SU-DHL-6 (cell line): ENCODE data around the gene NEU2.

Source experiments
- H2AFZ ChIP-seq: fragments of 200-600 bp; sonication (generic); 2 replicates; pipeline ENCODE4 v1.6.1; 2014; ENCODE audit warnings: low read depth, mild to moderate bottlenecking, moderate library complexity, mixed read lengths, antibody characterized with exemption, low read length; ENCODE audit not compliant: severe bottlenecking
- H3F3A ChIP-seq: fragments of 200-600 bp; shearing (Covaris generic); 2 replicates; pipeline ENCODE4 v1.6.0; 2016; ENCODE audit warnings: antibody characterized with exemption, mild to moderate bottlenecking; ENCODE audit not compliant: insufficient read depth
- H3K27ac ChIP-seq: fragments of 200-600 bp; sonication (generic); 2 replicates; pipeline ENCODE4 v1.5.1; 2016; ENCODE audit warnings: low read depth, mild to moderate bottlenecking, low read length, moderate library complexity, mixed read lengths
- H3K27me3 ChIP-seq: fragments of 200-600 bp; sonication (generic), shearing (Covaris generic); 2 replicates; pipeline ENCODE4 v1.6.0; 2014; ENCODE audit warnings: mild to moderate bottlenecking, low read length
- H3K36me3 ChIP-seq: fragments of 200-600 bp; sonication (generic); 2 replicates; pipeline ENCODE4 v1.6.1; 2014; ENCODE audit warnings: mild to moderate bottlenecking, low read length, mixed read lengths
- H3K4me2 ChIP-seq: fragments of 300-600, 200-600 bp; shearing (Covaris generic), sonication (generic); 2 replicates; pipeline ENCODE4 v1.6.0; 2014; ENCODE audit warnings: low read length, low read depth, mild to moderate bottlenecking; ENCODE audit not compliant: poor library complexity, severe bottlenecking
- H3K4me3 ChIP-seq: fragments of 200-600 bp; sonication (generic); 2 replicates; pipeline ENCODE4 v1.5.1; 2014; ENCODE audit warnings: antibody characterized with exemption, low read length, mild to moderate bottlenecking, mixed read lengths; ENCODE audit not compliant: insufficient read depth, poor library complexity, severe bottlenecking
- H3K79me2 ChIP-seq: fragments of 200-600 bp; sonication (generic); 2 replicates; pipeline ENCODE4 v1.6.1; 2014; ENCODE audit warnings: mild to moderate bottlenecking, low read length, moderate library complexity; ENCODE audit not compliant: insufficient read depth
- H3K9ac ChIP-seq: fragments of 200-600 bp; sonication (generic); 2 replicates; pipeline ENCODE4 v1.7.0; 2014; ENCODE audit warnings: mild to moderate bottlenecking, low read length
- H3K9me2 ChIP-seq: fragments of 200-600 bp; sonication (generic); replicated peaks from 2 replicates; pipeline ENCODE4 v1.6.1; 2014; ENCODE audit warnings: low read length; ENCODE audit not compliant: insufficient read depth
- H3K9me3 ChIP-seq: fragments of 200-600 bp; sonication (generic); 2 replicates; pipeline ENCODE4 v1.6.1; 2014; ENCODE audit warnings: low read length, mixed read lengths; ENCODE audit not compliant: insufficient read depth
- H4K20me1 ChIP-seq: fragments of 200-600 bp; sonication (generic); 2 replicates; pipeline ENCODE4 v1.6.1; 2014; ENCODE audit warnings: low read depth, mild to moderate bottlenecking, antibody characterized with exemption, low read length, moderate library complexity, mixed read lengths
- EZH2phosphoT487 ChIP-seq: fragments of 200-600 bp; sonication (generic), shearing (Covaris generic); conservative IDR thresholded peaks from 2 replicates; pipeline ENCODE4 v1.6.1; 2018; ENCODE audit warnings: mild to moderate bottlenecking, antibody characterized with exemption, low read length, moderate library complexity, mixed read lengths
- TF ChIP-seq, protein P1 (sequence below): fragments of 200-600 bp; sonication (generic); IDR thresholded peaks from one replicate; pipeline ENCODE4 v1.5.1; 2017; ENCODE audit warnings: antibody characterized with exemption, mild to moderate bottlenecking, low read length, moderate library complexity; ENCODE audit not compliant: insufficient read depth, poor library complexity, severe bottlenecking

The NEU2 gene

DNA sequence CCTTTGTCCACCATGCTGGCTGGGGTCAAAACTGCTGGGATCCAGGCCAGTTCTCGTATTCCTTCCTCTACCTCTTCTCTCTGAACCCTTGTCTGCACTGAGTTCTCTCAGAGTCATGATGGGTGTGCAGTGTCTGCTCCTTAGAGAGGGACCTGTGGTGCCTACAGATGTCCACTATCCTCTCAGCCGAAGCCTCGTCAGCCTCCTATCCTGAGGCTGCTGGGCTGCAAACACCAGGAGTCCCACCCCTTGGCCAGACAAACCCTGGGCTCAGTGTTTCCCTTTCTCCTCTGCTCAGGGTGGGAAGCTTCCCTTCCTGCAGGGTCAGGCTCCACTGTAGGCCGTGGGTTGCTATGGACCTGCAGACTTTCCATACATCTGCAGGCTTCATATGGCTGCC, 30.0 kb downstream of the NEU2 start:
- Histone ChIP-seq H3K27ac (peak overlapping the region; percentile 94), H3K9me3 (no peaks in the 10 kb centered on the region), H3K9ac (peak overlapping the region; percentile 89), H3K4me2 (peak overlapping the region; percentile 75), H3K9me2 (no peaks in the 10 kb centered on the region), H3K79me2 (peaks cover 67% of the 10 kb centered on the region), H3K4me3 (peak overlapping the region; percentile 76), H4K20me1 (peaks cover 20% of the 10 kb centered on the region; the same call in 1 of the 2 replicates), H3K27me3 (no peaks in the 10 kb centered on the region), H2AFZ (no peak overlapping the region), H3K36me3 (no peaks in the 10 kb centered on the region), H3F3A (peaks cover 7% of the 10 kb centered on the region)
- TF ChIP-seq, protein P1, sequence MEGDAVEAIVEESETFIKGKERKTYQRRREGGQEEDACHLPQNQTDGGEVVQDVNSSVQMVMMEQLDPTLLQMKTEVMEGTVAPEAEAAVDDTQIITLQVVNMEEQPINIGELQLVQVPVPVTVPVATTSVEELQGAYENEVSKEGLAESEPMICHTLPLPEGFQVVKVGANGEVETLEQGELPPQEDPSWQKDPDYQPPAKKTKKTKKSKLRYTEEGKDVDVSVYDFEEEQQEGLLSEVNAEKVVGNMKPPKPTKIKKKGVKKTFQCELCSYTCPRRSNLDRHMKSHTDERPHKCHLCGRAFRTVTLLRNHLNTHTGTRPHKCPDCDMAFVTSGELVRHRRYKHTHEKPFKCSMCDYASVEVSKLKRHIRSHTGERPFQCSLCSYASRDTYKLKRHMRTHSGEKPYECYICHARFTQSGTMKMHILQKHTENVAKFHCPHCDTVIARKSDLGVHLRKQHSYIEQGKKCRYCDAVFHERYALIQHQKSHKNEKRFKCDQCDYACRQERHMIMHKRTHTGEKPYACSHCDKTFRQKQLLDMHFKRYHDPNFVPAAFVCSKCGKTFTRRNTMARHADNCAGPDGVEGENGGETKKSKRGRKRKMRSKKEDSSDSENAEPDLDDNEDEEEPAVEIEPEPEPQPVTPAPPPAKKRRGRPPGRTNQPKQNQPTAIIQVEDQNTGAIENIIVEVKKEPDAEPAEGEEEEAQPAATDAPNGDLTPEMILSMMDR = no peak
- no peak for TF ChIP-seq EZH2phosphoT487

DNA sequence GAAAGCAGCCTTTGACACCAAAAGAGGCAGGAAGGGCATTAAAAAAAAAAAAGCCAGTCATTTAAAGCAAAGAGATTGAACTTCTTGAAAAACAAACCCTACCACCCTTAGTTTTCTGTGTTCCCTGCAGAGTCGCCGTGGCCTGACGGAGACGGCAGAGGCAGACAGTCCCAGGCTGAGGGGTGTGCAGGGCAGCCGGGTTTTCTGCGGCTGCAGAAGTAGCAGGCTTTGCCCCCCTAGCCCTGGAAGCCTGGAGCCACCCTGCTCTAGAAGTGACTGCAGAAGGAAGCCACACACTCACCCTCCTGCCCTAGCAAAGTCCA, 30.4 kb downstream of the NEU2 start:
- peak overlapping the region; percentile 76 for H3K4me3 ChIP-seq
- peaks cover 71% of the 10 kb centered on the region for H3K79me2 ChIP-seq

DNA sequence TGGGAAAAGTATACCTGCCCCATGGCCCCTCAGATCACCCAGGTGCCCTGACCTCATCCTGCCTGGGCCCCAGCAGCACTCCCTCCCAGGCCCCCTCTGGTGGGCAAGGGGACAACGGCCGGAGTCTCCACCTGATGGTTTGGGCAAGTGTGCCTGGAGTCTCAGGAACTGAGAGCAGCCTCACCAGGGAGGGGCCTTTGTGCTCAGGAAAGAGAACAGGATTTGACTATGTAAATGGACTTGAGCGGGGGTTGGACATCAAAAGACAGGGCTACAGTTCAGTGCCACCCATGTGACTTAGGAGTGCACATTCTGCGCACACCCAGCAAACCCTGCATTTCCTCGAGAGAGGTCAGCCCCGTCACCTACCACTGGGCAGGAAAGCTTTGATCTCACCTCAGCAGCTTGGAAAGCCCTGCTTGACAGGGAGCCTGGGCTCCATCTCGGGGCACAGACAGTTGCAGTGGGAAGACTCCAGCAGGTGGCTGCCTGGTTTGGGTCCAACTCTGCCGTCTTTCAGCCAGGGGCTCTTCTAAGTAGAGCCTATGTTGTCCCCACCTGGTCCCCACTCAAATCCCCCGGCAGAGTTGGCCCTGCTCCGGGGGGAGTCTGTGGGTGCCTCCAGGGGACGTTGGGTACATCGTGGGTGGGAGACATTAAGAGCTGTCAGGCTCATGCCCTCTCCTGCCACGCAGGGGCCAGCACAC, 30.9 kb downstream of the NEU2 start:
- H3K4me2 ChIP-seq = peak overlapping the region; percentile 75
- TF ChIP-seq EZH2phosphoT487 = no peak
- TF ChIP-seq, protein P1 = no peak
- peak overlapping the region; percentile 76 for H3K4me3 ChIP-seq
- H2AFZ ChIP-seq = no peak overlapping the region
- no peaks in the 10 kb centered on the region for H3K9me2 ChIP-seq
- peak overlapping the region; percentile 94 for H3K27ac ChIP-seq
- H3K79me2 ChIP-seq = peaks cover 77% of the 10 kb centered on the region
- H4K20me1 ChIP-seq = peaks cover 20% of the 10 kb centered on the region; the same call in 1 of the 2 replicates
- peak overlapping the region; percentile 89 for H3K9ac ChIP-seq
- no peaks in the 10 kb centered on the region for H3K36me3 ChIP-seq
- no peaks in the 10 kb centered on the region for H3K9me3 ChIP-seq
- H3F3A ChIP-seq = peaks cover 7% of the 10 kb centered on the region
- no peaks in the 10 kb centered on the region for H3K27me3 ChIP-seq

More for the DNA sequence above, 30.4 kb downstream of the NEU2 start:
- Histone ChIP-seq H3K9ac (peak overlapping the region; percentile 89), H3K4me2 (peak overlapping the region; percentile 75), H3K27ac (peak overlapping the region; percentile 94), H3K27me3 (no peaks in the 10 kb centered on the region), H3K9me2 (no peaks in the 10 kb centered on the region), H4K20me1 (peaks cover 20% of the 10 kb centered on the region; the same call in 1 of the 2 replicates), H2AFZ (no peak overlapping the region), H3K9me3 (no peaks in the 10 kb centered on the region), H3F3A (peaks cover 7% of the 10 kb centered on the region), H3K36me3 (no peaks in the 10 kb centered on the region)
- TF ChIP-seq, protein P1 = no peak
- no peak for TF ChIP-seq EZH2phosphoT487
